ENCODE results near the gene RASSF5. TPM values are rescaled to one million over a fixed set of nuclear protein-coding genes. Genes with fewer than 3 reads are reported as not detected.
"Not testable (repeated sequence)": the region's sequence is repeated elsewhere in the genome, so short reads cannot be mapped to it uniquely, and the experiment has no call there.

Gene RASSF5
- total RNA-seq, 1 donor from 2014 or later = 28.5 TPM

- DNase-seq (ENCODE audit: extremely low spot score in 2 of 2) = peak in 1 of 2 donors; percentile 90
- peaks cover 0 to 22% of the 10 kb centered on the region in 2 donors for H3K36me3 ChIP-seq
- peaks cover 11% of the 10 kb centered on the region for H3K4me1 ChIP-seq
- intact Hi-C loops (cut with DNase I) = no loop called here
- H3K9me3 ChIP-seq = no peaks in the 10 kb centered on the region
- peak within 1 kb of the TSS; percentile 71 to 73 for H3K4me3 ChIP-seq
- H3K27ac ChIP-seq = peak within 1 kb of the TSS; percentile 83
- TF ChIP-seq CTCF (IDR thresholded peaks at IDR 0.05) = peak; percentile 40 to 95 (median 90)
- peak; percentile 88 to 89 for TF ChIP-seq POLR2AphosphoS5 (IDR thresholded peaks at IDR 0.05; ENCODE audit: insufficient read depth in 1 of 2, low read depth in 1 of 2)
- peak in 1 of 2 donors; percentile 50 for TF ChIP-seq POLR2A (IDR thresholded peaks at IDR 0.05)
- no peaks in the 10 kb centered on the region for H3K27me3 ChIP-seq
Observed at GRCh38 chr1:206612129-206612876, 105.0 kb downstream of the RASSF5 start, which contains the start of gene EIF2D. Gene EIF2D (minus strand): TSS chr1:206612465. CDS start chr1:206612342, 123 bp downstream.

- intact Hi-C loops (cut with DNase I); H3K4me1 ChIP-seq: not testable (repeated sequence)
Observed at GRCh38 chr1:206626396-206626795, 119.1 kb downstream of the RASSF5 start.

GRCh38 chr1:206628916-206629315, 121.6 kb downstream of the RASSF5 start:
- Histone ChIP-seq H3K4me1 (peaks cover 7% of the 10 kb centered on the region), H3K36me3 (no peaks in the 10 kb centered on the region), H3K27ac (no peak overlapping the region), H3K27me3 (no peaks in the 10 kb centered on the region), H3K9me3 (no peaks in the 10 kb centered on the region), H3K4me3 (no peak overlapping the region)
- intact Hi-C loops (cut with DNase I) = no loop called here
- no peak for DNase-seq (ENCODE audit: extremely low spot score in 2 of 2)
- TF ChIP-seq POLR2AphosphoS5 (IDR thresholded peaks at IDR 0.05; ENCODE audit: insufficient read depth in 1 of 2, low read depth in 1 of 2) = no peak
- no peak for TF ChIP-seq CTCF (IDR thresholded peaks at IDR 0.05)
- no peak for TF ChIP-seq POLR2A (IDR thresholded peaks at IDR 0.05)

More at GRCh38 chr1:206626396-206626795, 119.1 kb downstream of the RASSF5 start:
- not testable (repeated sequence) for H3K27ac ChIP-seq; H3K36me3 ChIP-seq; H3K9me3 ChIP-seq; H3K27me3 ChIP-seq; DNase-seq (ENCODE audit: extremely low spot score in 2 of 2); H3K4me3 ChIP-seq

GRCh38 chr1:206631085-206631509, 123.8 kb downstream of the RASSF5 start:
- Histone ChIP-seq H3K27me3 (no peaks in the 10 kb centered on the region), H3K4me3 (no peak overlapping the region), H3K4me1 (peaks cover 20% of the 10 kb centered on the region), H3K36me3 (no peaks in the 10 kb centered on the region), H3K9me3 (no peaks in the 10 kb centered on the region), H3K27ac (no peak overlapping the region)
- peak in 1 of 2 donors; percentile 95 for DNase-seq (ENCODE audit: extremely low spot score in 2 of 2)
- intact Hi-C loops (cut with DNase I) = loop anchor here (10.0 kb wide), 1 partner anchor 284 kb away; no protein-coding TSS in a partner anchor
- peak in 1 of 2 donors; percentile 58 for TF ChIP-seq POLR2AphosphoS5 (IDR thresholded peaks at IDR 0.05; ENCODE audit: insufficient read depth in 1 of 2, low read depth in 1 of 2)
- peak; percentile 25 to 39 (median 39) for TF ChIP-seq CTCF (IDR thresholded peaks at IDR 0.05)
- no peak for TF ChIP-seq POLR2A (IDR thresholded peaks at IDR 0.05)

GRCh38 chr1:206633708-206634121, 126.4 kb downstream of the RASSF5 start:
- intact Hi-C loops (cut with DNase I) = loop anchor here (10.0 kb wide), 1 partner anchor 281 kb away; no protein-coding TSS in a partner anchor
- H3K27me3 ChIP-seq = no peaks in the 10 kb centered on the region
- peak overlapping the region; percentile 90 for H3K27ac ChIP-seq
- TF ChIP-seq CTCF (IDR thresholded peaks at IDR 0.05) (no peak), POLR2A (IDR thresholded peaks at IDR 0.05) (peak in 1 of 2 donors; percentile 14)
- H3K4me1 ChIP-seq = peaks cover 32% of the 10 kb centered on the region
- peak overlapping the region in 1 of 2 donors; percentile 4 for H3K4me3 ChIP-seq
- H3K36me3 ChIP-seq = no peaks in the 10 kb centered on the region
- peak in 1 of 2 donors; percentile 96 for DNase-seq (ENCODE audit: extremely low spot score in 2 of 2)
- no peaks in the 10 kb centered on the region for H3K9me3 ChIP-seq
